Stimulated activated naive CD8-positive, alpha-beta T cell treated with anti-CD3 and anti-CD28 coated beads, Interleukin-15, Interleukin-2, amounts not matched to agents 100 ng/mL and 50 ng/mL, for 24 hours (primary cell): ENCODE data around the gene SVIL.

Experiments used
- H3K27ac Mint-ChIP-seq: one replicate; pipeline ENCODE4 v1.8.0; 2021; ENCODE audit warnings: mild to moderate bottlenecking, mixed read lengths
- H3K27me3 Mint-ChIP-seq: one replicate; pipeline ENCODE4 v1.8.0; 2021; ENCODE audit warnings: mixed read lengths
- H3K36me3 Mint-ChIP-seq: one replicate; pipeline ENCODE4 v1.8.0; 2021; ENCODE audit warnings: low read depth, mixed read lengths
- H3K4me1 Mint-ChIP-seq: one replicate; pipeline ENCODE4 v1.8.0; 2021; ENCODE audit warnings: low read depth, mixed read lengths
- H3K4me3 Mint-ChIP-seq: one replicate; pipeline ENCODE4 v1.8.0; 2021; ENCODE audit warnings: mild to moderate bottlenecking, mixed read lengths
- H3K9me3 Mint-ChIP-seq: one replicate; pipeline ENCODE4 v1.8.0; 2021; ENCODE audit warnings: mixed read lengths

The SVIL gene

GRCh38 chr10:29437871-29438270 lies 196.9 kb downstream of the SVIL start:
- Mint-ChIP-seq H3K9me3 (peaks cover 14% of the 10 kb centered on the region), H3K4me3 (no peak overlapping the region), H3K36me3 (peaks cover 25% of the 10 kb centered on the region), H3K27me3 (no peaks in the 10 kb centered on the region), H3K4me1 (no peaks in the 10 kb centered on the region), H3K27ac (no peak overlapping the region)

- Mint-ChIP-seq H3K27ac (no peak overlapping the region), H3K36me3 (peaks cover 25% of the 10 kb centered on the region), H3K9me3 (peaks cover 14% of the 10 kb centered on the region), H3K27me3 (no peaks in the 10 kb centered on the region), H3K4me1 (no peaks in the 10 kb centered on the region), H3K4me3 (no peak overlapping the region)
These were observed 198.8 kb downstream of the SVIL start for GRCh38 chr10:29435809-29436501.

GRCh38 chr10:29434111-29434510 lies 200.7 kb downstream of the SVIL start:
- Mint-ChIP-seq H3K36me3 (peaks cover 22% of the 10 kb centered on the region), H3K27ac (no peak overlapping the region), H3K9me3 (peaks cover 9% of the 10 kb centered on the region), H3K4me3 (no peak overlapping the region), H3K4me1 (no peaks in the 10 kb centered on the region), H3K27me3 (no peaks in the 10 kb centered on the region)

- Mint-ChIP-seq H3K9me3 (peaks cover 4% of the 10 kb centered on the region), H3K36me3 (peaks cover 4% of the 10 kb centered on the region), H3K4me1 (no peaks in the 10 kb centered on the region), H3K4me3 (no peak overlapping the region), H3K27me3 (no peaks in the 10 kb centered on the region), H3K27ac (no peak overlapping the region)
These were observed 203.1 kb downstream of the SVIL start for GRCh38 chr10:29431711-29432110.

- H3K4me3 Mint-ChIP-seq = no peak overlapping the region
- no peaks in the 10 kb centered on the region for H3K4me1 Mint-ChIP-seq
- H3K36me3 Mint-ChIP-seq = peaks cover 3% of the 10 kb centered on the region
- H3K27ac Mint-ChIP-seq = no peak overlapping the region
- H3K9me3 Mint-ChIP-seq = no peaks in the 10 kb centered on the region
- H3K27me3 Mint-ChIP-seq = no peaks in the 10 kb centered on the region
These were observed 204.7 kb downstream of the SVIL start for GRCh38 chr10:29430101-29430500.

- H3K4me1 Mint-ChIP-seq = no peaks in the 10 kb centered on the region
- H3K9me3 Mint-ChIP-seq = no peaks in the 10 kb centered on the region
- peaks cover 7% of the 10 kb centered on the region for H3K36me3 Mint-ChIP-seq
- H3K27me3 Mint-ChIP-seq = no peaks in the 10 kb centered on the region
- H3K4me3 Mint-ChIP-seq = no peak overlapping the region
- no peak overlapping the region for H3K27ac Mint-ChIP-seq
These were observed 206.3 kb downstream of the SVIL start for GRCh38 chr10:29428486-29428885.

GRCh38 chr10:29427667-29428066 lies 207.1 kb downstream of the SVIL start:
- no peaks in the 10 kb centered on the region for H3K9me3 Mint-ChIP-seq
- no peaks in the 10 kb centered on the region for H3K4me1 Mint-ChIP-seq
- H3K27me3 Mint-ChIP-seq = no peaks in the 10 kb centered on the region
- no peak overlapping the region for H3K27ac Mint-ChIP-seq
- H3K36me3 Mint-ChIP-seq = peaks cover 10% of the 10 kb centered on the region
- no peak overlapping the region for H3K4me3 Mint-ChIP-seq

- Mint-ChIP-seq H3K36me3 (peaks cover 21% of the 10 kb centered on the region), H3K4me1 (no peaks in the 10 kb centered on the region), H3K4me3 (no peak overlapping the region), H3K9me3 (no peaks in the 10 kb centered on the region), H3K27ac (no peak overlapping the region), H3K27me3 (no peaks in the 10 kb centered on the region)
These were observed 208.4 kb downstream of the SVIL start for GRCh38 chr10:29426420-29426819.

- peaks cover 31% of the 10 kb centered on the region for H3K36me3 Mint-ChIP-seq
- no peaks in the 10 kb centered on the region for H3K9me3 Mint-ChIP-seq
- no peak overlapping the region for H3K27ac Mint-ChIP-seq
These were observed 210.8 kb downstream of the SVIL start for GRCh38 chr10:29424017-29424416.

GRCh38 chr10:29420744-29421143 lies 214.0 kb downstream of the SVIL start:
- Mint-ChIP-seq H3K4me1 (no peaks in the 10 kb centered on the region), H3K9me3 (no peaks in the 10 kb centered on the region), H3K36me3 (peaks cover 54% of the 10 kb centered on the region), H3K27me3 (no peaks in the 10 kb centered on the region), H3K4me3 (no peak overlapping the region), H3K27ac (no peak overlapping the region)

More at GRCh38 chr10:29424017-29424416, 210.8 kb downstream of the SVIL start:
- Mint-ChIP-seq H3K4me3 (no peak overlapping the region), H3K4me1 (no peaks in the 10 kb centered on the region), H3K27me3 (no peaks in the 10 kb centered on the region)

- H3K9me3 Mint-ChIP-seq = no peaks in the 10 kb centered on the region
- peaks cover 50% of the 10 kb centered on the region for H3K36me3 Mint-ChIP-seq
- no peak overlapping the region for H3K4me3 Mint-ChIP-seq
- H3K27ac Mint-ChIP-seq = no peak overlapping the region
- peaks cover 12% of the 10 kb centered on the region for H3K4me1 Mint-ChIP-seq
- H3K27me3 Mint-ChIP-seq = no peaks in the 10 kb centered on the region
These were observed 217.4 kb downstream of the SVIL start for GRCh38 chr10:29417324-29417723.

GRCh38 chr10:29415876-29416275 lies 218.9 kb downstream of the SVIL start:
- Mint-ChIP-seq H3K9me3 (no peaks in the 10 kb centered on the region), H3K4me1 (peaks cover 25% of the 10 kb centered on the region), H3K4me3 (no peak overlapping the region), H3K27me3 (no peaks in the 10 kb centered on the region), H3K27ac (no peak overlapping the region), H3K36me3 (peaks cover 41% of the 10 kb centered on the region)

GRCh38 chr10:29414501-29414900 lies 220.3 kb downstream of the SVIL start:
- Mint-ChIP-seq H3K4me1 (peaks cover 31% of the 10 kb centered on the region), H3K36me3 (peaks cover 33% of the 10 kb centered on the region), H3K27me3 (no peaks in the 10 kb centered on the region), H3K27ac (no peak overlapping the region), H3K9me3 (no peaks in the 10 kb centered on the region), H3K4me3 (no peak overlapping the region)

GRCh38 chr10:29412485-29412884 lies 222.3 kb downstream of the SVIL start:
- H3K4me1 Mint-ChIP-seq = peaks cover 39% of the 10 kb centered on the region
- no peak overlapping the region for H3K27ac Mint-ChIP-seq
- no peak overlapping the region for H3K4me3 Mint-ChIP-seq
- H3K9me3 Mint-ChIP-seq = no peaks in the 10 kb centered on the region
- H3K36me3 Mint-ChIP-seq = peaks cover 23% of the 10 kb centered on the region
- H3K27me3 Mint-ChIP-seq = no peaks in the 10 kb centered on the region

- H3K4me3 Mint-ChIP-seq = no peak overlapping the region
- H3K36me3 Mint-ChIP-seq = peaks cover 17% of the 10 kb centered on the region
- no peaks in the 10 kb centered on the region for H3K9me3 Mint-ChIP-seq
- no peaks in the 10 kb centered on the region for H3K27me3 Mint-ChIP-seq
- peaks cover 39% of the 10 kb centered on the region for H3K4me1 Mint-ChIP-seq
- no peak overlapping the region for H3K27ac Mint-ChIP-seq
These were observed 223.0 kb downstream of the SVIL start for GRCh38 chr10:29411666-29412315.
